ENCODE data around the gene SSPN.
"Not testable (repeated sequence)": the region's sequence is repeated elsewhere in the genome, so short reads cannot be mapped to it uniquely, and the experiment has no call there.

SSPN gene

GRCh38 chr12:26229910-26230309 lies 34.5 kb downstream of the SSPN start:
- no peak for DNase-seq (ENCODE audit: low spot score)

GRCh38 chr12:26231470-26231869 lies 36.1 kb downstream of the SSPN start:
- no peak for DNase-seq (ENCODE audit: low spot score)

GRCh38 chr12:26231921-26232320 lies 36.5 kb downstream of the SSPN start:
- DNase-seq (ENCODE audit: low spot score) = no peak

GRCh38 chr12:26233631-26234030 lies 38.3 kb downstream of the SSPN start:
- no peak for DNase-seq (ENCODE audit: low spot score)

- not testable (repeated sequence) for DNase-seq (ENCODE audit: low spot score)
Observed at GRCh38 chr12:26235465-26235864, 40.1 kb downstream of the SSPN start.

- DNase-seq (ENCODE audit: low spot score) = no peak
Observed at GRCh38 chr12:26238341-26239121, 43.2 kb downstream of the SSPN start.

- no peak for DNase-seq (ENCODE audit: low spot score)
Observed at GRCh38 chr12:26239122-26239851, 43.9 kb downstream of the SSPN start.

GRCh38 chr12:26239852-26240815 lies 44.8 kb downstream of the SSPN start:
- DNase-seq (ENCODE audit: low spot score) = no peak

- no peak for DNase-seq (ENCODE audit: low spot score)
Observed at GRCh38 chr12:26241080-26241479, 45.7 kb downstream of the SSPN start.

GRCh38 chr12:26242683-26243082 lies 47.3 kb downstream of the SSPN start:
- no peak for DNase-seq (ENCODE audit: low spot score)

GRCh38 chr12:26244503-26244902 lies 49.1 kb downstream of the SSPN start:
- DNase-seq (ENCODE audit: low spot score) = no peak

GRCh38 chr12:26245175-26245942 lies 50.0 kb downstream of the SSPN start:
- DNase-seq (ENCODE audit: low spot score) = no peak

- no peak for DNase-seq (ENCODE audit: low spot score)
Observed at GRCh38 chr12:26246483-26247164, 51.3 kb downstream of the SSPN start.

- DNase-seq (ENCODE audit: low spot score) = no peak
Observed at GRCh38 chr12:26247873-26248272, 52.5 kb downstream of the SSPN start.

GRCh38 chr12:26250801-26251200 lies 55.4 kb downstream of the SSPN start:
- DNase-seq (ENCODE audit: low spot score) = no peak

GRCh38 chr12:26251600-26251999 lies 56.2 kb downstream of the SSPN start:
- no peak for DNase-seq (ENCODE audit: low spot score)

GRCh38 chr12:26252946-26253345 lies 57.6 kb downstream of the SSPN start:
- no peak for DNase-seq (ENCODE audit: low spot score)

- no peak for DNase-seq (ENCODE audit: low spot score)
Observed at GRCh38 chr12:26255893-26256645, 60.7 kb downstream of the SSPN start.

- DNase-seq (ENCODE audit: low spot score) = no peak
Observed at GRCh38 chr12:26264215-26264838, 69.0 kb downstream of the SSPN start.

GRCh38 chr12:26265606-26266005 lies 70.2 kb downstream of the SSPN start:
- no peak for DNase-seq (ENCODE audit: low spot score)

All from D341Med (cell line).